ENCODE results near the gene ASB7. TPM values are rescaled to one million over a fixed set of nuclear protein-coding genes. Genes with fewer than 3 reads are reported as not detected.

ASB7 gene
- total RNA-seq, 1 donor from 2014 or later: 18.3 TPM

GRCh38 chr15:100597862-100598261 lies 4.5 kb upstream of the ASB7 start:
- Histone ChIP-seq H3K27ac (no peak overlapping the region), H3K27me3 (no peaks in the 10 kb centered on the region), H3F3A (ENCODE audit: low read depth) (peaks cover 3% of the 10 kb centered on the region), H3K4me3 (no peak overlapping the region), H3K9ac (no peak overlapping the region), H3K36me3 (no peaks in the 10 kb centered on the region), H4K20me1 (ENCODE audit: low read depth) (no peaks in the 10 kb centered on the region), H2AFZ (replicated peaks) (no peak overlapping the region), H3K9me3 (ENCODE audit: low read depth) (no peaks in the 10 kb centered on the region), H3K79me2 (ENCODE audit: low read depth) (peaks cover 65% of the 10 kb centered on the region), H3K4me2 (no peak overlapping the region), H3K4me1 (peaks cover 4% of the 10 kb centered on the region)
- no peak for TF ChIP-seq EZH2 (IDR thresholded peaks at IDR 0.05)
- TF ChIP-seq, protein P1, sequence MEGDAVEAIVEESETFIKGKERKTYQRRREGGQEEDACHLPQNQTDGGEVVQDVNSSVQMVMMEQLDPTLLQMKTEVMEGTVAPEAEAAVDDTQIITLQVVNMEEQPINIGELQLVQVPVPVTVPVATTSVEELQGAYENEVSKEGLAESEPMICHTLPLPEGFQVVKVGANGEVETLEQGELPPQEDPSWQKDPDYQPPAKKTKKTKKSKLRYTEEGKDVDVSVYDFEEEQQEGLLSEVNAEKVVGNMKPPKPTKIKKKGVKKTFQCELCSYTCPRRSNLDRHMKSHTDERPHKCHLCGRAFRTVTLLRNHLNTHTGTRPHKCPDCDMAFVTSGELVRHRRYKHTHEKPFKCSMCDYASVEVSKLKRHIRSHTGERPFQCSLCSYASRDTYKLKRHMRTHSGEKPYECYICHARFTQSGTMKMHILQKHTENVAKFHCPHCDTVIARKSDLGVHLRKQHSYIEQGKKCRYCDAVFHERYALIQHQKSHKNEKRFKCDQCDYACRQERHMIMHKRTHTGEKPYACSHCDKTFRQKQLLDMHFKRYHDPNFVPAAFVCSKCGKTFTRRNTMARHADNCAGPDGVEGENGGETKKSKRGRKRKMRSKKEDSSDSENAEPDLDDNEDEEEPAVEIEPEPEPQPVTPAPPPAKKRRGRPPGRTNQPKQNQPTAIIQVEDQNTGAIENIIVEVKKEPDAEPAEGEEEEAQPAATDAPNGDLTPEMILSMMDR (IDR thresholded peaks at IDR 0.05): no peak
- TF ChIP-seq EZH2phosphoT487 (IDR thresholded peaks at IDR 0.05): no peak
- H3K4me1 Mint-ChIP-seq: no peaks in the 10 kb centered on the region
- peaks cover 4% of the 10 kb centered on the region for H3K36me3 Mint-ChIP-seq
- no peak overlapping the region for H3K27ac Mint-ChIP-seq
- no peaks in the 10 kb centered on the region for H3K27me3 Mint-ChIP-seq (ENCODE audit: insufficient read depth, low read depth)
- H3K9me3 Mint-ChIP-seq: peaks cover 2% of the 10 kb centered on the region
- no peak overlapping the region for H3K4me3 Mint-ChIP-seq
- DNase-seq (ENCODE audit: low spot score): no peak

DNA sequence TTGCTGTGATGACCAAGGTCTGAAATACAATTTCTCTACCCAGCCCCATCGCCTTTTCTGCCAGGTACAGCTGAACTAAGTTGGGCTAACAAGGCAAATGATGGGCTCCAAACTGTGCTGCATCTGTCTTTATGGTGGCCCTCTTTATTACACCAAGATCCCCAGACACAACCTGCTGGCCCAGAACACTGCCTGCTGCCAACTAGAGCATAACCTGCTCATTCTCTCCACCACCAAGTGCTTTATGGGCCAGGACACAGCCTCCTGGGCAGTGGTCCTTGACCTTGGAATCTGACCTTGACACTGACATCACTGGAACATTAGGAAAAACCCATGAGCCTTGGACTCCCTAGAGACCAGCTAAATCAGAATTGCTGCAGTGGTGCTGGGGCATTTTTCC lies 3.7 kb upstream of the ASB7 start:
- Histone ChIP-seq H3K9me3 (ENCODE audit: low read depth) (no peaks in the 10 kb centered on the region), H3K79me2 (ENCODE audit: low read depth) (peaks cover 66% of the 10 kb centered on the region), H2AFZ (replicated peaks) (no peak overlapping the region), H3K27ac (no peak overlapping the region), H3K4me1 (peaks cover 8% of the 10 kb centered on the region), H3K4me3 (no peak overlapping the region), H4K20me1 (ENCODE audit: low read depth) (no peaks in the 10 kb centered on the region), H3K9ac (no peak overlapping the region), H3K36me3 (no peaks in the 10 kb centered on the region), H3K4me2 (no peak overlapping the region), H3F3A (ENCODE audit: low read depth) (peaks cover 3% of the 10 kb centered on the region), H3K27me3 (no peaks in the 10 kb centered on the region)
- TF ChIP-seq, protein P1 (IDR thresholded peaks at IDR 0.05): no peak
- no peak for TF ChIP-seq EZH2phosphoT487 (IDR thresholded peaks at IDR 0.05)
- DNase-seq (ENCODE audit: low spot score): no peak
- H3K4me3 Mint-ChIP-seq: no peak overlapping the region
- no peaks in the 10 kb centered on the region for H3K27me3 Mint-ChIP-seq (ENCODE audit: insufficient read depth, low read depth)
- peaks cover 4% of the 10 kb centered on the region for H3K4me1 Mint-ChIP-seq
- H3K27ac Mint-ChIP-seq: no peak overlapping the region
- no peaks in the 10 kb centered on the region for H3K9me3 Mint-ChIP-seq
- H3K36me3 Mint-ChIP-seq: peaks cover 2% of the 10 kb centered on the region

DNA sequence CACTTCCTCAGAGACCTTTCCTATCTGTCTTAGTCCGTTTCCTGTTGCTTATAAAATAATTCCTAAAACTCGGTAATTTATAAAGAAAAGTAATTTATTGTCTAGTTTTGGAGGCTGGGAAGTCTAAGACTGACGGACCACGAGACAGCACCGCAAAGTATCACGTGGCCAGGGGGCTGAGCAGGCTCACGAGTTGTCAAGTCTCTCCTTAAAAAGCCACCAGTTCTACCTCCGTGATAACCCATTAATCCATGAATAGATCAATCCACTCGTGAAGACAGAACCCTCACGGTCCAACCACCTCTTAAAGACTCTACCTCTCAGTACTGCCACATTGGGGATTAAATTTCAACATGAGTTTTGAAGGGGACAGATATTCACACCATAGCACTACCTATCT lies 1.2 kb upstream of the ASB7 start:
- Mint-ChIP-seq H3K36me3 (peaks cover 2% of the 10 kb centered on the region), H3K27ac (no peak overlapping the region), H3K9me3 (no peaks in the 10 kb centered on the region), H3K4me1 (peaks cover 9% of the 10 kb centered on the region), H3K4me3 (no peak overlapping the region), H3K27me3 (ENCODE audit: insufficient read depth, low read depth) (no peaks in the 10 kb centered on the region)
- H3K9ac ChIP-seq: peak overlapping the region; percentile 36
- no peak overlapping the region for H3K27ac ChIP-seq
- H3K4me3 ChIP-seq: peak overlapping the region; percentile 84
- TF ChIP-seq EZH2phosphoT487 (IDR thresholded peaks at IDR 0.05): no peak
- TF ChIP-seq, protein P1 (IDR thresholded peaks at IDR 0.05): no peak
- TF ChIP-seq EZH2 (IDR thresholded peaks at IDR 0.05): no peak
- no peaks in the 10 kb centered on the region for H3K27me3 ChIP-seq
- DNase-seq (ENCODE audit: low spot score): peak; percentile 8
- H3K9me3 ChIP-seq (ENCODE audit: low read depth): no peaks in the 10 kb centered on the region
- H3K4me2 ChIP-seq: peak overlapping the region; percentile 91
- H3F3A ChIP-seq (ENCODE audit: low read depth): peaks cover 3% of the 10 kb centered on the region
- H3K36me3 ChIP-seq: no peaks in the 10 kb centered on the region
- H3K4me1 ChIP-seq: peaks cover 15% of the 10 kb centered on the region
- H2AFZ ChIP-seq (replicated peaks): no peak overlapping the region
- H3K79me2 ChIP-seq (ENCODE audit: low read depth): peaks cover 71% of the 10 kb centered on the region
- H4K20me1 ChIP-seq (ENCODE audit: low read depth): no peaks in the 10 kb centered on the region
